ENCODE data around the gene ADGRG3. TPM values are rescaled to one million over a fixed set of nuclear protein-coding genes. Genes with fewer than 3 reads are reported as not detected.

Gene ADGRG3
- total RNA-seq, 1 experiment from 2014 or later = 0.46 TPM

- Histone ChIP-seq H3K27ac (ENCODE audit: insufficient read length, low read depth, low read length) (no peak overlapping the region), H3K4ac (ENCODE audit: low read depth, low read length) (no peak overlapping the region), H2BK120ac (ENCODE audit: low read depth, low read length, poor library complexity, severe bottlenecking) (no peak overlapping the region), H2AK5ac (ENCODE audit: insufficient read length, low read length) (no peak overlapping the region), H3K27me3 (ENCODE audit: insufficient read depth, low read length) (no peaks in the 10 kb centered on the region), H2BK20ac (ENCODE audit: low read depth, low read length, poor library complexity, severe bottlenecking) (no peak overlapping the region), H2BK5ac (ENCODE audit: insufficient read length, low read length) (no peak overlapping the region), H2BK15ac (ENCODE audit: low read depth, low read length) (no peak overlapping the region), H3K9me3 (ENCODE audit: control insufficient read depth, low read depth, low read length) (no peaks in the 10 kb centered on the region), H3K9ac (ENCODE audit: extremely low read depth, insufficient read length, low read length) (no peak overlapping the region), H2BK12ac (ENCODE audit: insufficient read length, low read depth, low read length) (no peak overlapping the region), H3K23me2 (ENCODE audit: insufficient read length, low read depth, low read length, poor library complexity, severe bottlenecking) (no peaks in the 10 kb centered on the region), H4K8ac (replicated peaks; ENCODE audit: insufficient read length, low read depth, low read length) (no peak overlapping the region), H4K5ac (ENCODE audit: insufficient read length, low read depth, low read length) (no peak overlapping the region), H3K56ac (ENCODE audit: insufficient read length, low read depth, low read length) (no peak overlapping the region), H4K20me1 (ENCODE audit: control insufficient read depth, insufficient read depth, insufficient read length) (no peaks in the 10 kb centered on the region), H3K23ac (ENCODE audit: insufficient read length, low read depth, low read length) (no peak overlapping the region), H3K4me2 (ENCODE audit: insufficient read depth, insufficient read length, low read length) (no peak overlapping the region), H3K18ac (ENCODE audit: insufficient read length, low read depth, low read length) (no peak overlapping the region), H3T11ph (ENCODE audit: low read length) (no peak overlapping the region), H3K14ac (ENCODE audit: insufficient read depth, low read length) (no peak overlapping the region), H3K79me1 (ENCODE audit: insufficient read depth, low read depth, low read length, poor library complexity, severe bottlenecking) (no peaks in the 10 kb centered on the region), H3K4me1 (ENCODE audit: insufficient read depth, low read length) (no peaks in the 10 kb centered on the region; the same call in 1 of the 2 replicates), H4K91ac (ENCODE audit: insufficient read length, low read depth, low read length) (no peak overlapping the region), H2AFZ (ENCODE audit: low read length) (no peak overlapping the region), H3K79me2 (ENCODE audit: insufficient read depth, low read length) (no peaks in the 10 kb centered on the region)
- no peak for DNase-seq
- TF ChIP-seq CTCF (conservative IDR thresholded peaks at IDR 0.05) = no peak
- no peaks in the 10 kb centered on the region for H3K9me3 Mint-ChIP-seq
- H3K4me3 Mint-ChIP-seq = no peak overlapping the region
- no CpG with 5 or more reads among the region's 11 CpGs for WGBS (ENCODE audit: extremely low coverage, insufficient read length, low lambda C conversion rate)
- H3K4me1 Mint-ChIP-seq = peaks cover 2 to 25% of the 10 kb centered on the region in 2 experiments; a peak in 3 of 4 replicates
- peak overlapping the region in 1 of 3 experiments; percentile 4; a peak in 2 of 7 replicates for H3K27ac Mint-ChIP-seq
- H3K27me3 Mint-ChIP-seq (ENCODE audit: low read depth) = peaks cover 10% of the 10 kb centered on the region; the same call in 1 of the 2 replicates
- no peaks in the 10 kb centered on the region for H3K36me3 Mint-ChIP-seq (ENCODE audit: insufficient read depth in 1 of 3, low read depth in 3 of 3)
Measured at GRCh38 chr16:57682809-57683635, 14.9 kb downstream of the ADGRG3 start.
